Measurements from ENCODE around the gene MAF.

Gene MAF

GRCh38 chr16:79640513-79641360, 40.2 kb upstream of the MAF start:
- TF ChIP-seq CTCF (IDR thresholded peaks at IDR 0.05; ENCODE audit: low read length, missing control alignments): no peak
- no peak for DNase-seq (ENCODE audit: low read depth)
- no peak overlapping the region for H3K4me3 ChIP-seq (replicated peaks; ENCODE audit: low read depth, low read length)

GRCh38 chr16:79639576-79640311, 39.2 kb upstream of the MAF start:
- no peak overlapping the region for H3K4me3 ChIP-seq (replicated peaks; ENCODE audit: low read depth, low read length)
- DNase-seq (ENCODE audit: low read depth): no peak
- TF ChIP-seq CTCF (IDR thresholded peaks at IDR 0.05; ENCODE audit: low read length, missing control alignments): no peak

- DNase-seq (ENCODE audit: low read depth): no peak
- no peak overlapping the region for H3K4me3 ChIP-seq (replicated peaks; ENCODE audit: low read depth, low read length)
- no peak for TF ChIP-seq CTCF (IDR thresholded peaks at IDR 0.05; ENCODE audit: low read length, missing control alignments)
Measured at GRCh38 chr16:79638386-79638785, 37.8 kb upstream of the MAF start.

GRCh38 chr16:79635488-79635887, 35.0 kb upstream of the MAF start:
- H3K4me3 ChIP-seq (replicated peaks; ENCODE audit: low read depth, low read length): no peak overlapping the region
- no peak for DNase-seq (ENCODE audit: low read depth)
- no peak for TF ChIP-seq CTCF (IDR thresholded peaks at IDR 0.05; ENCODE audit: low read length, missing control alignments)

GRCh38 chr16:79634298-79634697, 33.8 kb upstream of the MAF start:
- H3K4me3 ChIP-seq (replicated peaks; ENCODE audit: low read depth, low read length): no peak overlapping the region
- no peak for TF ChIP-seq CTCF (IDR thresholded peaks at IDR 0.05; ENCODE audit: low read length, missing control alignments)
- no peak for DNase-seq (ENCODE audit: low read depth)

GRCh38 chr16:79632289-79632688, 31.8 kb upstream of the MAF start:
- H3K4me3 ChIP-seq (replicated peaks; ENCODE audit: low read depth, low read length): no peak overlapping the region
- TF ChIP-seq CTCF (IDR thresholded peaks at IDR 0.05; ENCODE audit: low read length, missing control alignments): no peak
- no peak for DNase-seq (ENCODE audit: low read depth)

All from fibroblast of pulmonary artery (primary cell).